ENCODE measurements around the gene ANKZF1. TPM values are rescaled to one million over a fixed set of nuclear protein-coding genes. Genes with fewer than 3 reads are reported as not detected.

Gene ANKZF1
- total and polyA plus RNA-seq, 2 of the 8 experiments (the other 6 are each of a cell fraction or from before 2014, with no cell fraction given): 32.5 to 50.1 TPM

- peaks cover 5 to 31% (median 13%) of the 10 kb centered on the region in 4 experiments; a peak in 7 of 8 replicates for H3K36me3 ChIP-seq (ENCODE audit: control insufficient read depth in 2 of 4, insufficient read depth in 4 of 4, low read length in 3 of 4)
- no peak overlapping the region for H3K56ac ChIP-seq (replicated peaks; ENCODE audit: insufficient read length, low read depth, low read length)
- peaks cover 0 to 2% of the 10 kb centered on the region in 2 experiments for H4K20me1 ChIP-seq (replicated peaks in 1 of 2; ENCODE audit: control insufficient read depth in 1 of 2, insufficient read depth in 2 of 2, low read length in 2 of 2)
- no peak overlapping the region for H4K8ac ChIP-seq (ENCODE audit: extremely low read depth, insufficient read depth, low read length)
- no peak overlapping the region for H2AK5ac ChIP-seq (ENCODE audit: low read depth, low read length)
- no peaks in the 10 kb centered on the region for H3K9me3 ChIP-seq (ENCODE audit: insufficient read depth in 2 of 2, low read depth in 1 of 2, low read length in 1 of 2)
- WGBS, 2 experiments (ENCODE audit: extremely low coverage in 1 of 2, insufficient coverage in 1 of 2, insufficient read length in 1 of 2, insufficient replicate concordance in 2 of 2, low coverage in 1 of 2, low lambda C conversion rate in 2 of 2, missing lambda C conversion rate in 1 of 2): 89% methylated on average over 17 of the region's 17 CpGs; no CpG with 5 or more reads in 1 of the 2 experiments
- H2BK120ac ChIP-seq (replicated peaks; ENCODE audit: low read depth, low read length): no peak overlapping the region
- no peak overlapping the region for H2AFZ ChIP-seq (ENCODE audit: low read length)
- H3K4me2 ChIP-seq (ENCODE audit: insufficient read depth in 1 of 2, low read depth in 2 of 2, low read length in 2 of 2): peak overlapping the region in 1 of 2 experiments; percentile 100; a peak in 1 of 4 replicates
- ChIA-PET POLR2A (ENCODE audit: partially characterized antibody) (interaction anchor here (0.9 to 6.1 kb wide), 5 partner anchors 11 to 44 kb away, joined by 3 to 101 read pairs (median 4); partner anchors contain the start of genes ABCB6, ANKZF1, ATG9A and TUBA4B), CTCF (ENCODE audit: partially characterized antibody) (interaction anchor here (0.7 to 2.4 kb wide), 8 partner anchors 9 to 424 kb away, joined by 3 to 8 read pairs (median 3); no protein-coding TSS in a partner anchor)
- no peak overlapping the region for H3K4me3 ChIP-seq (ENCODE audit: extremely low read depth in 1 of 4, insufficient read depth in 2 of 4, low read depth in 3 of 4, low read length in 4 of 4)
- no peak overlapping the region for H3K4ac ChIP-seq (replicated peaks; ENCODE audit: insufficient read length, low read depth, low read length)
- H3K14ac ChIP-seq (ENCODE audit: insufficient read length): no peak overlapping the region
- H3K79me1 ChIP-seq (ENCODE audit: low read depth, low read length): no peaks in the 10 kb centered on the region
- H3K9ac ChIP-seq (replicated peaks in 1 of 4; ENCODE audit: extremely low read depth in 1 of 4, low read depth in 3 of 4, low read length in 3 of 4): 0 out of 7 replicates have a peak overlapping the region, but pooled peaks of 1 of the 4 experiments have one; percentile 2
- DNase-seq (ENCODE audit: low read depth in 1 of 2, low spot score in 2 of 2) (no peak), FAIRE-seq (no peak)
- H3K79me2 ChIP-seq (ENCODE audit: control insufficient read depth in 1 of 2, insufficient read depth in 2 of 2, low read length in 2 of 2): no peaks in the 10 kb centered on the region
- no peak overlapping the region for H2BK5ac ChIP-seq (ENCODE audit: low read depth, low read length)
- H2BK15ac ChIP-seq (ENCODE audit: low read length): no peak overlapping the region
- no peak overlapping the region for H2BK12ac ChIP-seq (ENCODE audit: low read depth, low read length)
- no peak overlapping the region for H3K23ac ChIP-seq (ENCODE audit: insufficient read length)
- H4K5ac ChIP-seq (ENCODE audit: insufficient read length, low read depth, low read length): no peak overlapping the region
- H4K91ac ChIP-seq (replicated peaks; ENCODE audit: insufficient read length, low read length): no peak overlapping the region
- no peak overlapping the region for H3K18ac ChIP-seq (ENCODE audit: extremely low read depth, low read length)
- peaks cover 0 to 6% (median 3%) of the 10 kb centered on the region in 4 experiments; a peak in 5 of 7 replicates for H3K4me1 ChIP-seq (replicated peaks in 1 of 4; ENCODE audit: control insufficient read depth in 3 of 4, insufficient read depth in 4 of 4, low read length in 3 of 4)
- no peaks in the 10 kb centered on the region for H3K27me3 ChIP-seq (replicated peaks in 1 of 4; ENCODE audit: control insufficient read depth in 3 of 4, extremely low read depth in 1 of 4, insufficient read depth in 3 of 4, low read length in 3 of 4)
- no peak overlapping the region for H3K27ac ChIP-seq (ENCODE audit: low read depth, low read length)
- peaks cover 10% of the 10 kb centered on the region for H3K23me2 ChIP-seq (ENCODE audit: low read depth, low read length)
- H2BK20ac ChIP-seq (ENCODE audit: low read length): no peak overlapping the region
- no peak for TF ChIP-seq SIRT6 (IDR thresholded peaks at IDR 0.05; ENCODE audit: low read length)
- TF ChIP-seq RXRA (IDR thresholded peaks at IDR 0.05; ENCODE audit: insufficient read depth, low read depth, low read length): no peak
- TF ChIP-seq, protein P1, sequence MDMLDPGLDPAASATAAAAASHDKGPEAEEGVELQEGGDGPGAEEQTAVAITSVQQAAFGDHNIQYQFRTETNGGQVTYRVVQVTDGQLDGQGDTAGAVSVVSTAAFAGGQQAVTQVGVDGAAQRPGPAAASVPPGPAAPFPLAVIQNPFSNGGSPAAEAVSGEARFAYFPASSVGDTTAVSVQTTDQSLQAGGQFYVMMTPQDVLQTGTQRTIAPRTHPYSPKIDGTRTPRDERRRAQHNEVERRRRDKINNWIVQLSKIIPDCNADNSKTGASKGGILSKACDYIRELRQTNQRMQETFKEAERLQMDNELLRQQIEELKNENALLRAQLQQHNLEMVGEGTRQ (IDR thresholded peaks at IDR 0.05; ENCODE audit: low read length): no peak
These were observed 21.5 kb upstream of the ANKZF1 start for GRCh38 chr2:219207884-219208740.
